Measurements from ENCODE around the gene RNU6-9.

The RNU6-9 gene

DNA sequence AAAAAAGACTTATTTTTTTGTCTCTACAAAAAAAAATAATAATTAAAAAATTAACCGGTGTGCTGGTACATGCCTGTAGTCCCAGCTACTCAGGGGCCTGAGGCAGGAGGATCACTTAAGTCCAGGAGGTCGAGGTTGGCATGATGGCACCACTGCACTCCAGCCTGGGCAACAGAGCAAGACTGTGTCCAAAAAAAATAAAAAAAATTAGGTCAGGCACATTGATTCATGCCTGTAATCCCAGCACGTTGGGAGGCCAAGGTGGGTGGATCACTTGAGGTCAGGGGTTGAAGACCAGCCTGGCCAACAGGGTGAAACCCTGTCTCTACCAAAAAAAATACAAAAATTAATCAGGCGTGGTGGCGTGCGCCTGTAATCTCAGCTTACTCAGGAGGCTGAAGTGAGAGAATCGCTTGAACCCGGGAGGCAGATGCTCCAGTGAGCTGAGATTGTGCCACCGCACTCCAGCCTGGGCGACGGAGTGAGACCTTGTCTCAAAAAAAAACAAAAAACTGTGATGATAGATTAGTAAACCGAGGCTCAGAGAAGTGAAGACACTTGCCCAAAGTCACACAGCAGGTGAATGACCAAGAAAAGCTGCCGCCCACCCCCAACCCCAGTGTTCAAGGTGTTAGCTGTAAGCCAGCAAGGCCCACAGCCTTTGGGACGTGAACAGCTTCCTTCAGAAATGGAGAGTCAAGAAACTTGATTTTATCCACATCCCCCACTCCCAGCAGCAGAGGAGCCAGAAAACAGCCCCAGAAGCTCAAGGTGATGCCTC lies 9.4 kb downstream of the RNU6-9 start:
- Histone ChIP-seq H3K4me2 (ENCODE audit: low read length) (no peak overlapping the region), H3K4me3 (ENCODE audit: low read length) (no peak overlapping the region), H3K27ac (ENCODE audit: low read depth, low read length) (no peak overlapping the region), H3K36me3 (ENCODE audit: control insufficient read depth, low read length) (peaks cover 9% of the 10 kb centered on the region; the same call in 1 of the 2 replicates), H4K20me1 (ENCODE audit: control insufficient read depth, insufficient read depth, low read depth, low read length) (peaks cover 8% of the 10 kb centered on the region; the same call in 1 of the 2 replicates), H3K9me3 (ENCODE audit: control insufficient read depth, insufficient read depth, low read length) (no peaks in the 10 kb centered on the region), H3K27me3 (ENCODE audit: control insufficient read depth, low read length) (no peaks in the 10 kb centered on the region), H3K4me1 (ENCODE audit: control insufficient read depth, low read length) (peaks cover 47% of the 10 kb centered on the region), H3F3A (ENCODE audit: control insufficient read depth, insufficient read depth) (peaks cover 14% of the 10 kb centered on the region), H3K9me2 (replicated peaks; ENCODE audit: control insufficient read depth, low read length) (no peaks in the 10 kb centered on the region), H3K79me2 (ENCODE audit: control insufficient read depth, low read length) (peaks cover 15% of the 10 kb centered on the region)
- TF ChIP-seq, protein P1, sequence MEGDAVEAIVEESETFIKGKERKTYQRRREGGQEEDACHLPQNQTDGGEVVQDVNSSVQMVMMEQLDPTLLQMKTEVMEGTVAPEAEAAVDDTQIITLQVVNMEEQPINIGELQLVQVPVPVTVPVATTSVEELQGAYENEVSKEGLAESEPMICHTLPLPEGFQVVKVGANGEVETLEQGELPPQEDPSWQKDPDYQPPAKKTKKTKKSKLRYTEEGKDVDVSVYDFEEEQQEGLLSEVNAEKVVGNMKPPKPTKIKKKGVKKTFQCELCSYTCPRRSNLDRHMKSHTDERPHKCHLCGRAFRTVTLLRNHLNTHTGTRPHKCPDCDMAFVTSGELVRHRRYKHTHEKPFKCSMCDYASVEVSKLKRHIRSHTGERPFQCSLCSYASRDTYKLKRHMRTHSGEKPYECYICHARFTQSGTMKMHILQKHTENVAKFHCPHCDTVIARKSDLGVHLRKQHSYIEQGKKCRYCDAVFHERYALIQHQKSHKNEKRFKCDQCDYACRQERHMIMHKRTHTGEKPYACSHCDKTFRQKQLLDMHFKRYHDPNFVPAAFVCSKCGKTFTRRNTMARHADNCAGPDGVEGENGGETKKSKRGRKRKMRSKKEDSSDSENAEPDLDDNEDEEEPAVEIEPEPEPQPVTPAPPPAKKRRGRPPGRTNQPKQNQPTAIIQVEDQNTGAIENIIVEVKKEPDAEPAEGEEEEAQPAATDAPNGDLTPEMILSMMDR (IDR thresholded peaks at IDR 0.05; ENCODE audit: low read depth, low read length, poor library complexity, severe bottlenecking): no peak
- no peak for TF ChIP-seq EZH2phosphoT487 (IDR thresholded peaks at IDR 0.05; ENCODE audit: borderline replicate concordance, low read length)

DNA sequence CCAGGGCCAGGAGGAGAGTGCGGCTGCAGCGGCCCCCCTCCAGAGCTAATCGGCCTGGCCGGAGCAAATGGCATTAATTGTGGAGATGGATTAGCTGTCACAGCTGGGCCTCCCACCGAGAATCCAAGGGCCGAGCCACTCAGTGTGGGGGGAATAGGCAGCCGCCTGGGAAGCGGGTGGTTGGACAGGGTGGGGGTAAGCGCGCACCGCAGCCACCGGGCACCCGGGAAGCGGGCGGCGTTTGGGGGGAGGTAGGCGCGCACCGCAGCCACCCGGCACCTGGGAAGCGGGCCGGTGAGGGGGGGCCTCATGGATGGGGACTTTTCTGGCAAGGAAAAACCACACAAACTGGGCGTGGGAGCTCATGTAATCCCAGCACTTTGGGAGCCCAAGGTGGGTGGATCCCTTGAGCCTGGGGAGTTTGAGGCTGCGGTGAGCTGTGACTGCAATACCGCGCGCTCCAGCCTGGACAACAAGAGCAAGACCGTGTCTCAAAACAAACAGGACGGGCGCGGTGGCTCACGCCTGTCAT lies 10.0 kb downstream of the RNU6-9 start:
- Histone ChIP-seq H3K4me1 (ENCODE audit: control insufficient read depth, low read length) (peaks cover 50% of the 10 kb centered on the region), H3K4me3 (ENCODE audit: low read length) (no peak overlapping the region), H3K36me3 (ENCODE audit: control insufficient read depth, low read length) (peaks cover 9% of the 10 kb centered on the region; the same call in 1 of the 2 replicates), H3K27me3 (ENCODE audit: control insufficient read depth, low read length) (no peaks in the 10 kb centered on the region), H3K79me2 (ENCODE audit: control insufficient read depth, low read length) (peaks cover 18% of the 10 kb centered on the region), H3K9me3 (ENCODE audit: control insufficient read depth, insufficient read depth, low read length) (no peaks in the 10 kb centered on the region), H3K27ac (ENCODE audit: low read depth, low read length) (no peak overlapping the region), H3F3A (ENCODE audit: control insufficient read depth, insufficient read depth) (peaks cover 14% of the 10 kb centered on the region), H3K9me2 (replicated peaks; ENCODE audit: control insufficient read depth, low read length) (no peaks in the 10 kb centered on the region), H3K4me2 (ENCODE audit: low read length) (no peak overlapping the region), H4K20me1 (ENCODE audit: control insufficient read depth, insufficient read depth, low read depth, low read length) (peaks cover 8% of the 10 kb centered on the region; the same call in 1 of the 2 replicates)
- no peak for TF ChIP-seq EZH2phosphoT487 (IDR thresholded peaks at IDR 0.05; ENCODE audit: borderline replicate concordance, low read length)
- TF ChIP-seq, protein P1 (IDR thresholded peaks at IDR 0.05; ENCODE audit: low read depth, low read length, poor library complexity, severe bottlenecking): no peak

DNA sequence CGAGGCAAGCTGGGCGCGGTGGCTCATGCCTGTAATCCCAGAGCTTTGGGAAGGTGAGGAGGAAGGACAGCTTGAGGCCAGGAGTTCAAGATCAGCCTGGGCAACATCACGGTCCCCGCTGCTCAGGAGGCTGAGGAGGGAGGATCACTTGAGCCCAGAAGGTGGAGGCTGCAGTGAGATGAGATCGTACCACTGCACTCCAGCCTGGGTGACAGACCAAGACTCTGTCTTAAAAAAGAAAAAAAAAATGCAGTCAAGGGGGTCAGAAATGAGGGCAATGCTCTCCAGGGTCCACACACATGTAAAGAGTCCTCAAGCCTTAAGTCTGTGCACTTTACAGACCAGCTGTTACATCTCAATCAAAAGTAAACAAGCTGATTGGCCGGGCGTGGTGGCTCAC lies 11.3 kb downstream of the RNU6-9 start:
- no peak overlapping the region for H3K4me2 ChIP-seq (ENCODE audit: low read length)
- H4K20me1 ChIP-seq (ENCODE audit: control insufficient read depth, insufficient read depth, low read depth, low read length): peaks cover under 1% of the 10 kb centered on the region; the same call in 1 of the 2 replicates
- peaks cover 50% of the 10 kb centered on the region for H3K4me1 ChIP-seq (ENCODE audit: control insufficient read depth, low read length)
- H3K79me2 ChIP-seq (ENCODE audit: control insufficient read depth, low read length): peaks cover 24% of the 10 kb centered on the region
- H3K36me3 ChIP-seq (ENCODE audit: control insufficient read depth, low read length): peaks cover 3% of the 10 kb centered on the region; the same call in 1 of the 2 replicates
- no peaks in the 10 kb centered on the region for H3K27me3 ChIP-seq (ENCODE audit: control insufficient read depth, low read length)
- no peak overlapping the region for H3K4me3 ChIP-seq (ENCODE audit: low read length)
- H3F3A ChIP-seq (ENCODE audit: control insufficient read depth, insufficient read depth): peaks cover 17% of the 10 kb centered on the region
- no peaks in the 10 kb centered on the region for H3K9me2 ChIP-seq (replicated peaks; ENCODE audit: control insufficient read depth, low read length)
- H3K27ac ChIP-seq (ENCODE audit: low read depth, low read length): no peak overlapping the region
- TF ChIP-seq, protein P1 (IDR thresholded peaks at IDR 0.05; ENCODE audit: low read depth, low read length, poor library complexity, severe bottlenecking): no peak
- no peak for TF ChIP-seq EZH2phosphoT487 (IDR thresholded peaks at IDR 0.05; ENCODE audit: borderline replicate concordance, low read length)
- no peaks in the 10 kb centered on the region for H3K9me3 ChIP-seq (ENCODE audit: control insufficient read depth, insufficient read depth, low read length)

Measured in DOHH2 (cell line).